Uterus (tissue), 2 donors: ENCODE data around the gene KIF26A.

Experiments
- POLR2A ChIP-seq, 2 donors: fragments of 450-650 bp; IDR thresholded peaks; one replicate each; pipeline ENCODE4 v1.6.1; 2016; ENCODE audit warnings: antibody characterized with exemption in 2 of 2, mild to moderate bottlenecking in 1 of 2, moderate library complexity in 1 of 2
- TF ChIP-seq, protein P1 (sequence below), 4 experiments: fragments of 200-600 bp in 2 of 4; fragments of 450-650 bp in 2 of 4; sonication (generic) in 2 of 4; IDR thresholded peaks; one replicate each; pipeline ENCODE4 v1.5.1; 2016 to 2019; ENCODE audit warnings: antibody characterized with exemption in 4 of 4, mild to moderate bottlenecking in 2 of 4, moderate library complexity in 1 of 4

DNA sequence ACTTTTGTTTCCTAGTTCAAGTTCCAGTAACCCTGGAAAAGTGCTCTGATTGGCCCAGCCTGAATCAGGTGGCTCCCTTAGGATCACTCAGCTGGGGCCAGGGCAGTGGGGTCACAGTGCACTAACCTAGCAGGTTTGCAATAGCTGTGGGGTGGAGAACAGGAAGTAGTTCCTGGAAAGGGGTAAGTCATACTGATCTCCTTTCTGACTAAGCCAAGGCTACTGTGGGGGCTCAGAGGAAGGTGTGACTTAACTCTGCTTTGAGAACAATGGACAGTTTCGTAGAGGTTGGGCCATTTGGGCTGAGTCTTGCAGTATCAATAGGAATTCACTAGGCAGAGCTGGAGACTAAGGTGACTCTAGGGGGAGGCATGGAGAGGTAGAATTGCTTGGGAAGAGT is 89.4 kb downstream of the KIF26A start:
- TF ChIP-seq, protein P1, sequence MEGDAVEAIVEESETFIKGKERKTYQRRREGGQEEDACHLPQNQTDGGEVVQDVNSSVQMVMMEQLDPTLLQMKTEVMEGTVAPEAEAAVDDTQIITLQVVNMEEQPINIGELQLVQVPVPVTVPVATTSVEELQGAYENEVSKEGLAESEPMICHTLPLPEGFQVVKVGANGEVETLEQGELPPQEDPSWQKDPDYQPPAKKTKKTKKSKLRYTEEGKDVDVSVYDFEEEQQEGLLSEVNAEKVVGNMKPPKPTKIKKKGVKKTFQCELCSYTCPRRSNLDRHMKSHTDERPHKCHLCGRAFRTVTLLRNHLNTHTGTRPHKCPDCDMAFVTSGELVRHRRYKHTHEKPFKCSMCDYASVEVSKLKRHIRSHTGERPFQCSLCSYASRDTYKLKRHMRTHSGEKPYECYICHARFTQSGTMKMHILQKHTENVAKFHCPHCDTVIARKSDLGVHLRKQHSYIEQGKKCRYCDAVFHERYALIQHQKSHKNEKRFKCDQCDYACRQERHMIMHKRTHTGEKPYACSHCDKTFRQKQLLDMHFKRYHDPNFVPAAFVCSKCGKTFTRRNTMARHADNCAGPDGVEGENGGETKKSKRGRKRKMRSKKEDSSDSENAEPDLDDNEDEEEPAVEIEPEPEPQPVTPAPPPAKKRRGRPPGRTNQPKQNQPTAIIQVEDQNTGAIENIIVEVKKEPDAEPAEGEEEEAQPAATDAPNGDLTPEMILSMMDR (IDR thresholded peaks at IDR 0.05) = no peak
- TF ChIP-seq POLR2A (IDR thresholded peaks at IDR 0.05) = no peak
